Osteoblast (primary cell): Measurements from ENCODE around the gene DSC1. TPM values are rescaled to one million over a fixed set of nuclear protein-coding genes. Genes with fewer than 3 reads are reported as not detected.

Experiments
- DNase-seq: peaks from one replicate; pipeline ENCODE4 v3.0.0; 2011; ENCODE audit warnings: low spot score, mixed read lengths; ENCODE audit not compliant: insufficient read length; ENCODE audit errors: missing footprints
- H2AFZ ChIP-seq: 2 replicates; pipeline ENCODE4 v1.6.0; 2011; ENCODE audit warnings: mild to moderate bottlenecking, low read length
- H3K27ac ChIP-seq: 2 replicates; pipeline ENCODE4 v1.5.1; 2011; ENCODE audit warnings: mild to moderate bottlenecking, low read depth, low read length, moderate library complexity
- H3K27me3 ChIP-seq: 2 replicates; pipeline ENCODE4 v1.6.0; 2012; ENCODE audit warnings: mild to moderate bottlenecking, control low read depth, inconsistent platforms, low read length, moderate library complexity; ENCODE audit not compliant: insufficient read depth
- H3K36me3 ChIP-seq: 2 replicates; pipeline ENCODE4 v1.5.1; 2011; ENCODE audit warnings: mild to moderate bottlenecking, low read length, control low read depth, moderate library complexity; ENCODE audit not compliant: insufficient read depth
- H3K4me1 ChIP-seq: 2 replicates; pipeline ENCODE4 v1.5.1; 2011; ENCODE audit warnings: mild to moderate bottlenecking, low read length, control low read depth, moderate library complexity; ENCODE audit not compliant: insufficient read depth
- H3K4me2 ChIP-seq: 2 replicates; pipeline ENCODE4 v1.6.0; 2011; ENCODE audit warnings: mild to moderate bottlenecking, low read length; ENCODE audit not compliant: insufficient read depth
- H3K4me3 ChIP-seq: fragments of 200-600 bp; sonication (generic); 3 replicates; pipeline ENCODE4 v1.5.1; 2012; ENCODE audit warnings: mild to moderate bottlenecking, low read length, inconsistent platforms; ENCODE audit not compliant: insufficient read depth
- H3K79me2 ChIP-seq: 2 replicates; pipeline ENCODE4 v1.6.0; 2012; ENCODE audit warnings: mild to moderate bottlenecking, low read length, control low read depth, inconsistent platforms; ENCODE audit not compliant: insufficient read depth
- H3K9me3 ChIP-seq: 2 replicates; pipeline ENCODE4 v1.5.1; 2011; ENCODE audit warnings: low read depth, low read length, control low read depth
- H4K20me1 ChIP-seq: 2 replicates; pipeline ENCODE4 v1.6.0; 2012; ENCODE audit warnings: mild to moderate bottlenecking, low read length, control low read depth; ENCODE audit not compliant: insufficient read depth
- total RNA-seq: library from RNA; depleted of rRNA; stranded (reverse); fragments of >200 nt; gene quantifications from 2 replicates; pipeline ENCODE4 v1.2.3, GENCODE V29; 2012
- TF ChIP-seq, protein P1 (sequence below): IDR thresholded peaks from 2 replicates; pipeline ENCODE4 v1.5.1; 2011; ENCODE audit warnings: mild to moderate bottlenecking, low read depth, low read length, moderate library complexity; ENCODE audit errors: extremely low read depth

The DSC1 gene
- total RNA-seq, 1 donor: not detected

DNA sequence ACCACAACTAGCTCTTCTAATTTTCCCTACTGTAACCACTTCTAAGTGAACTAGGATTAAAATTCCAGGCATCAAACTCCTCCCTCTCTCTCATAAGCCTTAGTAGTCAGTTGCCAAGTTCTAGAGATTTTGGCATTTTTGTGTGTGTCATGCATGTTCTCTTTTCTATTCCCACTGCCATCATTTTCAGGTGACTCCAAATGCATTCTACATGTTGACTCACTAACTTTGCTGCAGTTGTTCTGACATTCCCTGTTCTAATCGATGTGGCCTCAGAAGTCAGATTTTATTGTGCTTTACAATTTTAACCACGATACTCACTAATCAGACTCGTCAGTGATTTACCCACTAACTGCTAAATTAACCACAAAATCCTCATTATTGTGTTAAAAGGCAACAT, 13.3 kb downstream of the DSC1 start:
- Histone ChIP-seq H3K9me3 (no peaks in the 10 kb centered on the region), H3K79me2 (no peaks in the 10 kb centered on the region), H3K27me3 (no peaks in the 10 kb centered on the region), H3K4me1 (no peaks in the 10 kb centered on the region), H4K20me1 (no peaks in the 10 kb centered on the region), H3K27ac (no peak overlapping the region), H2AFZ (no peak overlapping the region), H3K36me3 (no peaks in the 10 kb centered on the region), H3K4me3 (no peak overlapping the region), H3K4me2 (no peak overlapping the region)
- TF ChIP-seq, protein P1, sequence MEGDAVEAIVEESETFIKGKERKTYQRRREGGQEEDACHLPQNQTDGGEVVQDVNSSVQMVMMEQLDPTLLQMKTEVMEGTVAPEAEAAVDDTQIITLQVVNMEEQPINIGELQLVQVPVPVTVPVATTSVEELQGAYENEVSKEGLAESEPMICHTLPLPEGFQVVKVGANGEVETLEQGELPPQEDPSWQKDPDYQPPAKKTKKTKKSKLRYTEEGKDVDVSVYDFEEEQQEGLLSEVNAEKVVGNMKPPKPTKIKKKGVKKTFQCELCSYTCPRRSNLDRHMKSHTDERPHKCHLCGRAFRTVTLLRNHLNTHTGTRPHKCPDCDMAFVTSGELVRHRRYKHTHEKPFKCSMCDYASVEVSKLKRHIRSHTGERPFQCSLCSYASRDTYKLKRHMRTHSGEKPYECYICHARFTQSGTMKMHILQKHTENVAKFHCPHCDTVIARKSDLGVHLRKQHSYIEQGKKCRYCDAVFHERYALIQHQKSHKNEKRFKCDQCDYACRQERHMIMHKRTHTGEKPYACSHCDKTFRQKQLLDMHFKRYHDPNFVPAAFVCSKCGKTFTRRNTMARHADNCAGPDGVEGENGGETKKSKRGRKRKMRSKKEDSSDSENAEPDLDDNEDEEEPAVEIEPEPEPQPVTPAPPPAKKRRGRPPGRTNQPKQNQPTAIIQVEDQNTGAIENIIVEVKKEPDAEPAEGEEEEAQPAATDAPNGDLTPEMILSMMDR: no peak
- DNase-seq: no peak

DNA sequence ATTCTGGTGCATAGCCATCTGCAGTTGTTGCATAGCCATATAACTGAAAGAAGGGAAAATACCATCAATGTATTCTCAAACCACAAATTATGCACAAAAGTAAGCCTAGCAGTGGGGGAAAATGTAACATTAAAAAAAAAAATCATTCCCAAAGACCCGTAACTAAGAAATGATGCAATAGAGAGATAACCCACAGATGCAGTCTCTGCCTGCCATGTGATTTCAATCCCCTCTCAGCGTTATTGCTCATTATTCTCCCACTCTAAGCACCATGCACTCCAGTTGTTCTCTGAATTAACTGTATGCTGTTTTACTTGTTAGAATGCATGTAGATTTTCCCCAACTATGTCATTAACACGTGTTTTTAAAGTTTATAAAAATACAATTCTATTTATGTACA, 14.1 kb downstream of the DSC1 start:
- no peak overlapping the region for H3K4me3 ChIP-seq
- no peak overlapping the region for H3K4me2 ChIP-seq
- H3K4me1 ChIP-seq: no peaks in the 10 kb centered on the region
- no peak overlapping the region for H2AFZ ChIP-seq
- no peak for DNase-seq
- H3K27me3 ChIP-seq: no peaks in the 10 kb centered on the region
- H3K36me3 ChIP-seq: no peaks in the 10 kb centered on the region
- H4K20me1 ChIP-seq: no peaks in the 10 kb centered on the region
- H3K79me2 ChIP-seq: no peaks in the 10 kb centered on the region
- no peak overlapping the region for H3K27ac ChIP-seq
- TF ChIP-seq, protein P1: no peak
- H3K9me3 ChIP-seq: no peaks in the 10 kb centered on the region

DNA sequence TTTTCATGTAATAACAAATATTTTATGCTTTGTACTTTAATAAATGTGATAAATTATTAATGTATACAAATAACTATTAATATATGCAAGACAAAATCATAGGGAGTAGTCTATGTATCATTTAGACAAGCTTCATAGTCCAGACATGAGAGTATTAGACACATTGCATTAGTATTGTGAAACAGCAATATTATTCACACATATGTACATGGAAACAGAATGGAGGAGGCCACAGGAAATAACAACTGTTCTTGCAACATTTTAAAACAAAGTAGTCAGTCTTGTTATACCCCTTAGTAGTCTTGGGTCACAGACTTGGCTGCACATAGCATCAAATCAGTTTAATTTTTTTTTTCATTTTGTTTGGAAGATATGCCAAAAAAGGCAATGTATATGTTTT, 15.8 kb downstream of the DSC1 start:
- no peak for DNase-seq
- Histone ChIP-seq H3K9me3 (no peaks in the 10 kb centered on the region), H3K4me1 (no peaks in the 10 kb centered on the region), H2AFZ (no peak overlapping the region), H4K20me1 (no peaks in the 10 kb centered on the region), H3K4me3 (no peak overlapping the region), H3K79me2 (no peaks in the 10 kb centered on the region), H3K36me3 (no peaks in the 10 kb centered on the region), H3K27ac (no peak overlapping the region), H3K27me3 (no peaks in the 10 kb centered on the region), H3K4me2 (no peak overlapping the region)
- TF ChIP-seq, protein P1: no peak

DNA sequence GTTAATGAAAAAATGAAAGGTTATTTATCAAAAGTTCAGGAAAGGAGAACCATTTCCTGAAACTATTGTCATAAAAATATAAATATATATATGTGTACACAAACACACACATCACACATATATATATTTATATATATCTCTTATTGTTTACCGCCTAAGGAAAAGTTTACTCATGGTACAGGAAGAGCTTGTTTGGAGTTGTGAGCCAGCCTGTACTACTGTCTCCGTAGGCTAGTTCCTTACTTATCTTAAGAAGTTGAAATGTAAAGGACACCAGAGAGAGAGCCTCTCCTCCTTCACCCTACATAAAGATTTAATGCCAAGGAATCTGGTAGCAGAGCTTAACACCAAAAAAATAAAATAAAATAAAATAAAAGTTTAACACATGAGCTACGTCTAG, 19.6 kb downstream of the DSC1 start:
- no peak overlapping the region for H3K4me3 ChIP-seq
- no peak for DNase-seq
- H3K27ac ChIP-seq: no peak overlapping the region
- no peaks in the 10 kb centered on the region for H3K79me2 ChIP-seq
- no peaks in the 10 kb centered on the region for H3K27me3 ChIP-seq
- H3K36me3 ChIP-seq: no peaks in the 10 kb centered on the region
- TF ChIP-seq, protein P1: no peak
- H3K4me2 ChIP-seq: no peak overlapping the region
- H3K4me1 ChIP-seq: no peaks in the 10 kb centered on the region
- H4K20me1 ChIP-seq: no peaks in the 10 kb centered on the region
- no peak overlapping the region for H2AFZ ChIP-seq
- no peaks in the 10 kb centered on the region for H3K9me3 ChIP-seq
